Panc1 (cell line): ENCODE measurements around the gene NT5E.

ENCODE experiments used
- POLR2AphosphoS5 ChIP-seq: IDR thresholded peaks from 2 replicates; pipeline ENCODE4 v1.6.1; 2012; ENCODE audit warnings: mild to moderate bottlenecking, low read depth, low read length, moderate library complexity
- SIN3A ChIP-seq: IDR thresholded peaks from 2 replicates; pipeline ENCODE4 v1.6.1; 2012; ENCODE audit warnings: low read depth, mild to moderate bottlenecking, low read length, moderate library complexity, borderline replicate concordance; ENCODE audit not compliant: insufficient read depth
- TCF7L2 ChIP-seq: IDR thresholded peaks from 2 replicates; pipeline ENCODE4 v1.6.1; 2011; ENCODE audit warnings: mild to moderate bottlenecking, low read depth, low read length, inconsistent platforms
- TF ChIP-seq, protein P1 (sequence below): fragments of 450-650 bp; IDR thresholded peaks from 2 replicates; pipeline ENCODE4 v1.5.1; 2017; ENCODE audit warnings: mild to moderate bottlenecking
- TF ChIP-seq, protein P2 (sequence below), 2 experiments: IDR thresholded peaks; 2 replicates each; pipeline ENCODE4 v1.6.1; 2011 to 2012; ENCODE audit warnings: low read depth in 2 of 2, control low read depth in 1 of 2, low read length in 1 of 2, mild to moderate bottlenecking in 1 of 2, moderate library complexity in 1 of 2; ENCODE audit not compliant: insufficient read depth in 1 of 2

DNA sequence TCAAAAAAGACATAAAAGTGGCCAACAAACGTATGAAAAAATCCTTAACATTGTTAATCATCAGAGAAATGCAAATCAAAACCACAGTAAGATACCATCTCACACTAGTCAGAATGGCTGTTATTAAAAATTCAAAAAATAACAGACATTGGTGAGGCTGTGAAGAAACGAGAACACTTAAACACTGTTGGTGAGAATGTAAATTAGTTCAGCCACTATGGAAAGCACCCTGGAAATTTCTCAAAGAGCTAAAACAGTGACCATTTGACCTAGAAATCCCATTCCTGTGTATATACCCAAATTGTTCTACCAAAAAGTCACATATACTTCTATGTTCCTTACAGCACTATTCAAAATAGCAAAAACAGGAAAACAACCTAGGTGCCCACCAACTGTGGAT is 24.9 kb upstream of the NT5E start:
- TF ChIP-seq POLR2AphosphoS5 (no peak), TCF7L2 (no peak), SIN3A (no peak)
- TF ChIP-seq, protein P1, sequence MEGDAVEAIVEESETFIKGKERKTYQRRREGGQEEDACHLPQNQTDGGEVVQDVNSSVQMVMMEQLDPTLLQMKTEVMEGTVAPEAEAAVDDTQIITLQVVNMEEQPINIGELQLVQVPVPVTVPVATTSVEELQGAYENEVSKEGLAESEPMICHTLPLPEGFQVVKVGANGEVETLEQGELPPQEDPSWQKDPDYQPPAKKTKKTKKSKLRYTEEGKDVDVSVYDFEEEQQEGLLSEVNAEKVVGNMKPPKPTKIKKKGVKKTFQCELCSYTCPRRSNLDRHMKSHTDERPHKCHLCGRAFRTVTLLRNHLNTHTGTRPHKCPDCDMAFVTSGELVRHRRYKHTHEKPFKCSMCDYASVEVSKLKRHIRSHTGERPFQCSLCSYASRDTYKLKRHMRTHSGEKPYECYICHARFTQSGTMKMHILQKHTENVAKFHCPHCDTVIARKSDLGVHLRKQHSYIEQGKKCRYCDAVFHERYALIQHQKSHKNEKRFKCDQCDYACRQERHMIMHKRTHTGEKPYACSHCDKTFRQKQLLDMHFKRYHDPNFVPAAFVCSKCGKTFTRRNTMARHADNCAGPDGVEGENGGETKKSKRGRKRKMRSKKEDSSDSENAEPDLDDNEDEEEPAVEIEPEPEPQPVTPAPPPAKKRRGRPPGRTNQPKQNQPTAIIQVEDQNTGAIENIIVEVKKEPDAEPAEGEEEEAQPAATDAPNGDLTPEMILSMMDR: no peak
- TF ChIP-seq, protein P2, sequence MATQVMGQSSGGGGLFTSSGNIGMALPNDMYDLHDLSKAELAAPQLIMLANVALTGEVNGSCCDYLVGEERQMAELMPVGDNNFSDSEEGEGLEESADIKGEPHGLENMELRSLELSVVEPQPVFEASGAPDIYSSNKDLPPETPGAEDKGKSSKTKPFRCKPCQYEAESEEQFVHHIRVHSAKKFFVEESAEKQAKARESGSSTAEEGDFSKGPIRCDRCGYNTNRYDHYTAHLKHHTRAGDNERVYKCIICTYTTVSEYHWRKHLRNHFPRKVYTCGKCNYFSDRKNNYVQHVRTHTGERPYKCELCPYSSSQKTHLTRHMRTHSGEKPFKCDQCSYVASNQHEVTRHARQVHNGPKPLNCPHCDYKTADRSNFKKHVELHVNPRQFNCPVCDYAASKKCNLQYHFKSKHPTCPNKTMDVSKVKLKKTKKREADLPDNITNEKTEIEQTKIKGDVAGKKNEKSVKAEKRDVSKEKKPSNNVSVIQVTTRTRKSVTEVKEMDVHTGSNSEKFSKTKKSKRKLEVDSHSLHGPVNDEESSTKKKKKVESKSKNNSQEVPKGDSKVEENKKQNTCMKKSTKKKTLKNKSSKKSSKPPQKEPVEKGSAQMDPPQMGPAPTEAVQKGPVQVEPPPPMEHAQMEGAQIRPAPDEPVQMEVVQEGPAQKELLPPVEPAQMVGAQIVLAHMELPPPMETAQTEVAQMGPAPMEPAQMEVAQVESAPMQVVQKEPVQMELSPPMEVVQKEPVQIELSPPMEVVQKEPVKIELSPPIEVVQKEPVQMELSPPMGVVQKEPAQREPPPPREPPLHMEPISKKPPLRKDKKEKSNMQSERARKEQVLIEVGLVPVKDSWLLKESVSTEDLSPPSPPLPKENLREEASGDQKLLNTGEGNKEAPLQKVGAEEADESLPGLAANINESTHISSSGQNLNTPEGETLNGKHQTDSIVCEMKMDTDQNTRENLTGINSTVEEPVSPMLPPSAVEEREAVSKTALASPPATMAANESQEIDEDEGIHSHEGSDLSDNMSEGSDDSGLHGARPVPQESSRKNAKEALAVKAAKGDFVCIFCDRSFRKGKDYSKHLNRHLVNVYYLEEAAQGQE (IDR thresholded peaks at IDR 0.05; ENCODE audit: insufficient read depth in 1 of 2, low read depth in 2 of 2, low read length in 1 of 2): no peak
